HL-60 (cell line): ENCODE measurements around the gene CC2D2B.

Source experiments
- DNase-seq, 2 experiments: peaks; one replicate each; pipeline ENCODE4 v3.0.0-alpha.2; 2010 to 2020; ENCODE audit warnings: low read depth in 1 of 2, low spot score in 1 of 2
- H3K27ac ChIP-seq: fragments of 250-450 bp; sonication (Bioruptor Pico); replicated peaks from 2 replicates; pipeline ENCODE4 v1.5.1; 2020; ENCODE audit warnings: mild to moderate bottlenecking, moderate library complexity
- H3K27me3 ChIP-seq: fragments of 250-450 bp; sonication (Bioruptor Pico); 2 replicates; pipeline ENCODE4 v1.5.1; 2021; ENCODE audit warnings: mild to moderate bottlenecking, moderate library complexity; ENCODE audit not compliant: insufficient read depth, poor library complexity, severe bottlenecking
- H3K4me3 ChIP-seq: replicated peaks from 2 replicates; pipeline ENCODE4 v1.5.1; 2011; ENCODE audit warnings: mild to moderate bottlenecking, control low read depth, low read length; ENCODE audit not compliant: insufficient read depth
- CTCF ChIP-seq: IDR thresholded peaks from one replicate; pipeline ENCODE4 v1.5.1; 2011; ENCODE audit warnings: low read length, control low read depth, inconsistent platforms; ENCODE audit not compliant: insufficient read depth
- GABPA ChIP-seq: IDR thresholded peaks from 2 replicates; pipeline ENCODE4 v1.6.1; 2012; ENCODE audit warnings: low read depth
- POLR2AphosphoS5 ChIP-seq: IDR thresholded peaks from 2 replicates; pipeline ENCODE4 v1.6.1; 2012; ENCODE audit warnings: low read depth
- REST ChIP-seq: IDR thresholded peaks from 2 replicates; pipeline ENCODE4 v1.6.1; 2012; ENCODE audit warnings: low read depth; ENCODE audit not compliant: insufficient replicate concordance
- SPI1 ChIP-seq: IDR thresholded peaks from 2 replicates; pipeline ENCODE4 v1.6.1; 2012; ENCODE audit warnings: low read depth, mild to moderate bottlenecking, borderline replicate concordance
- long read RNA-seq: library from polyadenylated mRNA; unstranded; transcript quantifications from one replicate; pipeline ENCODE4 v2.0.0, GENCODE V29; 2020

The CC2D2B gene
- long read RNA-seq, partial matches to known transcripts, result 0 of 1 reads
- long read RNA-seq, other reads (novel, unspliced or antisense), result 1 of 1 reads

GRCh38 chr10:95907456-95908253, at the start of gene CC2D2B:
CC2D2B (plus strand) TSS chr10:95907975; CDS start chr10:95911324, 3,349 bp downstream.
- peak within 1 kb of the TSS; percentile 74 for H3K27ac ChIP-seq
- peak within 1 kb of the TSS; percentile 84 for H3K4me3 ChIP-seq
- peak; percentile 62 to 83 for DNase-seq
- H3K27me3 ChIP-seq, result no peaks in the 10 kb centered on the region
- TF ChIP-seq POLR2AphosphoS5, result peak; percentile 46; the same call in 1 of the 2 replicates
- TF ChIP-seq CTCF, result no peak

GRCh38 chr10:95860166-95860940, 47.4 kb upstream of the CC2D2B start:
- no peak for TF ChIP-seq SPI1
- no peak for TF ChIP-seq GABPA
- TF ChIP-seq POLR2AphosphoS5, result no peak
- no peak for TF ChIP-seq REST
- no peak for TF ChIP-seq CTCF
- no peaks in the 10 kb centered on the region for H3K27me3 ChIP-seq
- DNase-seq, result no peak
- H3K27ac ChIP-seq, result no peak overlapping the region
- no peak overlapping the region for H3K4me3 ChIP-seq

- Histone ChIP-seq H3K4me3 (no peak overlapping the region), H3K27ac (no peak overlapping the region), H3K27me3 (no peaks in the 10 kb centered on the region)
- TF ChIP-seq SPI1 (no peak), CTCF (no peak), GABPA (no peak), REST (no peak), POLR2AphosphoS5 (no peak)
- DNase-seq, result no peak
Measured at GRCh38 chr10:95861386-95861785, 46.4 kb upstream of the CC2D2B start.
